HEK293 (cell line): ENCODE results near the gene IGF1R.
A peak's percentile ranks its signal among the peaks of the same experiment; 100 is the strongest.

Experiments used
- AEBP2 ChIP-seq: fragments of 450-650 bp; formaldehyde crosslinking; IDR thresholded peaks from 2 replicates; pipeline ENCODE4 v1.5.1; 2016; ENCODE audit warnings: missing biosample characterization, missing genetic modification characterization, borderline replicate concordance
- EGR2 ChIP-seq: fragments of 450-650 bp; formaldehyde crosslinking; IDR thresholded peaks from 2 replicates; pipeline ENCODE4 v1.5.1; 2016; ENCODE audit warnings: low read depth, missing biosample characterization, missing genetic modification characterization
- FEZF1 ChIP-seq: fragments of 450-650 bp; formaldehyde crosslinking; IDR thresholded peaks from 2 replicates; pipeline ENCODE4 v1.5.1; 2016; ENCODE audit warnings: missing biosample characterization, missing genetic modification characterization
- HOXC10 ChIP-seq: sonication (generic); formaldehyde crosslinking; IDR thresholded peaks from 2 replicates; pipeline ENCODE4 v1.8.1; 2023; ENCODE audit warnings: mild to moderate bottlenecking, missing genetic modification reagents
- KLF8 ChIP-seq: fragments of 450-650 bp; formaldehyde crosslinking; IDR thresholded peaks from 2 replicates; pipeline ENCODE4 v1.5.1; 2016; ENCODE audit warnings: missing biosample characterization, missing genetic modification characterization
- MZF1 ChIP-seq: fragments of 450-650 bp; formaldehyde crosslinking; IDR thresholded peaks from 2 replicates; pipeline ENCODE4 v1.5.1; 2017; ENCODE audit warnings: missing biosample characterization, missing genetic modification characterization, borderline replicate concordance
- SP3 ChIP-seq: fragments of 450-650 bp; formaldehyde crosslinking; IDR thresholded peaks from 2 replicates; pipeline ENCODE4 v1.5.1; 2016; ENCODE audit warnings: missing biosample characterization, missing genetic modification characterization
- YY1 ChIP-seq: fragments of 450-650 bp; formaldehyde crosslinking; IDR thresholded peaks from 2 replicates; pipeline ENCODE4 v1.5.1; 2018; ENCODE audit warnings: missing biosample characterization, missing genetic modification characterization
- ZBTB1 ChIP-seq: fragments of 450-650 bp; formaldehyde crosslinking; IDR thresholded peaks from 2 replicates; pipeline ENCODE4 v1.5.1; 2016; ENCODE audit warnings: missing biosample characterization, missing genetic modification characterization
- ZBTB10 ChIP-seq: fragments of 450-650 bp; formaldehyde crosslinking; IDR thresholded peaks from 2 replicates; pipeline ENCODE4 v1.5.1; 2016; ENCODE audit warnings: missing biosample characterization, missing genetic modification characterization
- ZBTB26 ChIP-seq: fragments of 450-650 bp; formaldehyde crosslinking; optimal IDR thresholded peaks from 2 replicates; pipeline ENCODE3; 2016; ENCODE audit warnings: missing biosample characterization, mild to moderate bottlenecking, missing genetic modification characterization
- ZBTB6 ChIP-seq: fragments of 450-650 bp; formaldehyde crosslinking; IDR thresholded peaks from 2 replicates; pipeline ENCODE4 v1.5.1; 2017; ENCODE audit warnings: missing biosample characterization, missing genetic modification characterization
- ZBTB8A ChIP-seq: fragments of 450-650 bp; formaldehyde crosslinking; IDR thresholded peaks from 2 replicates; pipeline ENCODE4 v1.5.1; 2016; ENCODE audit warnings: missing biosample characterization, missing genetic modification characterization
- ZEB2 ChIP-seq: fragments of 450-650 bp; formaldehyde crosslinking; IDR thresholded peaks from 2 replicates; pipeline ENCODE4 v1.5.1; 2016; ENCODE audit warnings: missing biosample characterization, missing genetic modification characterization
- ZNF138 ChIP-seq: fragments of 450-650 bp; formaldehyde crosslinking; IDR thresholded peaks from 2 replicates; pipeline ENCODE4 v1.5.1; 2016; ENCODE audit warnings: missing biosample characterization, missing genetic modification characterization, borderline replicate concordance
- ZNF146 ChIP-seq: fragments of 450-650 bp; formaldehyde crosslinking; IDR thresholded peaks from 2 replicates; pipeline ENCODE4 v1.5.1; 2016; ENCODE audit warnings: missing biosample characterization, missing genetic modification characterization
- ZNF175 ChIP-seq: fragments of 450-650 bp; formaldehyde crosslinking; IDR thresholded peaks from 2 replicates; pipeline ENCODE4 v1.5.1; 2016; ENCODE audit warnings: missing biosample characterization, missing genetic modification characterization
- ZNF280D ChIP-seq: fragments of 450-650 bp; formaldehyde crosslinking; IDR thresholded peaks from 2 replicates; pipeline ENCODE4 v1.5.1; 2016; ENCODE audit warnings: missing biosample characterization, missing genetic modification characterization
- ZNF350 ChIP-seq: fragments of 450-650 bp; formaldehyde crosslinking; IDR thresholded peaks from 2 replicates; pipeline ENCODE4 v1.5.0; 2017; ENCODE audit warnings: missing biosample characterization, mild to moderate bottlenecking, missing genetic modification characterization
- ZNF404 ChIP-seq: fragments of 450-650 bp; formaldehyde crosslinking; IDR thresholded peaks from 2 replicates; pipeline ENCODE4 v1.5.1; 2017; ENCODE audit warnings: missing biosample characterization, missing genetic modification characterization
- ZNF513 ChIP-seq: fragments of 450-650 bp; IDR thresholded peaks from 2 replicates; pipeline ENCODE4 v1.5.1; 2018; ENCODE audit warnings: missing biosample characterization, missing genetic modification characterization
- ZNF549 ChIP-seq: fragments of 450-650 bp; IDR thresholded peaks from 2 replicates; pipeline ENCODE4 v1.5.1; 2018; ENCODE audit warnings: missing biosample characterization, missing genetic modification characterization, mild to moderate bottlenecking, inconsistent platforms, moderate library complexity
- ZNF561 ChIP-seq: fragments of 450-650 bp; IDR thresholded peaks from 2 replicates; pipeline ENCODE4 v1.5.1; 2018; ENCODE audit warnings: missing biosample characterization, missing genetic modification characterization, borderline replicate concordance
- ZNF600 ChIP-seq: fragments of 450-650 bp; formaldehyde crosslinking; IDR thresholded peaks from 2 replicates; pipeline ENCODE4 v1.5.1; 2016; ENCODE audit warnings: missing biosample characterization, missing genetic modification characterization
- ZNF768 ChIP-seq: fragments of 450-650 bp; formaldehyde crosslinking; IDR thresholded peaks from 2 replicates; pipeline ENCODE4 v1.5.1; 2018; ENCODE audit warnings: missing biosample characterization, mild to moderate bottlenecking, missing genetic modification characterization
- ZNF785 ChIP-seq: fragments of 450-650 bp; formaldehyde crosslinking; IDR thresholded peaks from 2 replicates; pipeline ENCODE4 v1.5.1; 2016; ENCODE audit warnings: missing biosample characterization, missing genetic modification characterization
- ZNF830 ChIP-seq: fragments of 450-650 bp; IDR thresholded peaks from 2 replicates; pipeline ENCODE4 v1.5.0; 2018; ENCODE audit warnings: missing biosample characterization, missing genetic modification characterization, low read depth, mild to moderate bottlenecking, moderate library complexity
- ZNF837 ChIP-seq: fragments of 450-650 bp; formaldehyde crosslinking; IDR thresholded peaks from 2 replicates; pipeline ENCODE4 v1.5.1; 2016; ENCODE audit warnings: missing biosample characterization, missing genetic modification characterization
- ZNF843 ChIP-seq: fragments of 450-650 bp; formaldehyde crosslinking; IDR thresholded peaks from 2 replicates; pipeline ENCODE4 v1.5.1; 2016; ENCODE audit warnings: missing biosample characterization, missing genetic modification characterization

The IGF1R gene

GRCh38 chr15:98648654-98649471 is 524 bp downstream of the IGF1R start (continued):
- TF ChIP-seq YY1 (tag by site-specific recombination) (peak; percentile 30; the same call in 1 of the 2 replicates), ZBTB8A (tag by site-specific recombination) (peak; percentile 76), ZNF600 (peak; percentile 55; the same call in 1 of the 2 replicates), MZF1 (tag by site-specific recombination) (no peak), ZNF830 (tag by site-specific recombination) (no peak), ZNF404 (tag by site-specific recombination) (no peak), ZNF138 (tag by site-specific recombination) (no peak), ZNF146 (tag by site-specific recombination) (no peak), HOXC10 (CRISPR knock-in tag) (no peak), ZBTB1 (no peak), ZNF513 (tag by site-specific recombination) (0 out of 2 replicates have a peak, but pooled peaks have one; percentile 34), KLF8 (tag by site-specific recombination) (peak; percentile 27), ZBTB26 (tag by site-specific recombination) (peak; percentile 26), ZNF175 (tag by site-specific recombination) (no peak), EGR2 (tag by site-specific recombination) (no peak), SP3 (peak; percentile 29), AEBP2 (tag by site-specific recombination) (no peak), ZEB2 (tag by site-specific recombination) (peak; percentile 61; the same call in 1 of the 2 replicates), ZNF837 (tag by site-specific recombination) (no peak), ZNF280D (no peak), ZNF561 (peak; percentile 40; the same call in 1 of the 2 replicates), ZBTB6 (0 out of 2 replicates have a peak, but pooled peaks have one; percentile 10), FEZF1 (tag by site-specific recombination) (no peak), ZNF768 (tag by site-specific recombination) (no peak), ZNF549 (no peak), ZNF843 (tag by site-specific recombination) (no peak), ZNF785 (no peak), ZNF350 (no peak), ZBTB10 (tag by site-specific recombination) (peak; percentile 59; the same call in 1 of the 2 replicates)
